Measurements from ENCODE around the gene PRR14. TPM values are rescaled to one million over a fixed set of nuclear protein-coding genes. Genes with fewer than 3 reads are reported as not detected.

The PRR14 gene
- total and polyA plus RNA-seq, 2 donors from 2014 or later = 44.2 to 51.6 TPM

DNA sequence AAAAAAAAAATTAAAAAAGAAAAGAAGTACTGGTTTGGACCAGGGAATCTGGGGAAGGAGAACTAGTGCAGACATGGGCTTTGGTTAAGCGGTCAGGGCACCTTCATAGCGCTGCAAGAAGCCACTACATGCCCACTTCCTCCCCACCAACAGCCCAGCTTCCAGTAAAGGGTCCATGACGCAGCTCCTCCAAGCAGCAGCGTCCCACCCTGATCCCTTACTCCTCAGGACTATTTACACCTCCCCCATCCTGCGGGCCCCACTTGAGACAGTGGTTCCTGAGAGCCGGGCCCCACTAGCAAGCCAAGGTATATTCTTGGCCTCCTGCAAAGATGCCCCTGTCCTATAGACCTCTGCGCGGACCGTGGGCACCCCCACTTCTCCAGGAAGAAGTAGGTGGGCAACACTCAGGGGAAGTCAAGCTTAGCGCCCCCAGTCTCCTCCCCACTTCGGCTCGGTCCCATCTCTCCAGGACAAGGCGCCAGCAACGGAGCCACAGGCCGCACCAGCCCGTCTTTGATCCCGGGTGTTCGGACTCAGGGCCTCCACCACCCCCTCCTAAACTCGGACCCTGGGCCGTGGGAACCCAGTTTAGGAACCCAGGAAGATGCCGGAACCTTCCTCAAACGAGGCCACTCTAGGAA lies 913 bp upstream of the PRR14 start:
- no peaks in the 10 kb centered on the region for H3K9me3 ChIP-seq (ENCODE audit: control insufficient read depth in 2 of 3, insufficient read depth in 1 of 3, low read length in 3 of 3)
- intact Hi-C loops (cut with DNase I) = no loop called here
- no peaks in the 10 kb centered on the region for H3K27me3 ChIP-seq (ENCODE audit: control insufficient read depth, insufficient read depth, low read length)
- H3K9ac ChIP-seq (ENCODE audit: low read length in 3 of 3) = peak overlapping the region; percentile 52 to 82 (median 62)
- DNase-seq (peak in 2 of 5 donors; percentile 47 to 89), FAIRE-seq (no peak)
- H3K36me3 ChIP-seq (ENCODE audit: control insufficient read depth in 2 of 3, insufficient read depth in 3 of 3, low read length in 3 of 3) = peaks cover 0 to 14% (median 4%) of the 10 kb centered on the region in 3 donors
- no peak for TF ChIP-seq CTCF (IDR thresholded peaks at IDR 0.05; ENCODE audit: borderline replicate concordance, extremely low read depth, insufficient read depth)
- peaks cover 0 to 13% (median 4%) of the 10 kb centered on the region in 3 donors for H3K4me1 ChIP-seq (ENCODE audit: control insufficient read depth in 2 of 3, insufficient read depth in 2 of 3, low read depth in 1 of 3, low read length in 3 of 3)
- peak overlapping the region; percentile 90 to 96 (median 95) for H3K4me3 ChIP-seq (ENCODE audit: low read length in 3 of 3)
- H3K27ac ChIP-seq (ENCODE audit: low read depth in 2 of 2, low read length in 2 of 2) = peak overlapping the region; percentile 90

DNA sequence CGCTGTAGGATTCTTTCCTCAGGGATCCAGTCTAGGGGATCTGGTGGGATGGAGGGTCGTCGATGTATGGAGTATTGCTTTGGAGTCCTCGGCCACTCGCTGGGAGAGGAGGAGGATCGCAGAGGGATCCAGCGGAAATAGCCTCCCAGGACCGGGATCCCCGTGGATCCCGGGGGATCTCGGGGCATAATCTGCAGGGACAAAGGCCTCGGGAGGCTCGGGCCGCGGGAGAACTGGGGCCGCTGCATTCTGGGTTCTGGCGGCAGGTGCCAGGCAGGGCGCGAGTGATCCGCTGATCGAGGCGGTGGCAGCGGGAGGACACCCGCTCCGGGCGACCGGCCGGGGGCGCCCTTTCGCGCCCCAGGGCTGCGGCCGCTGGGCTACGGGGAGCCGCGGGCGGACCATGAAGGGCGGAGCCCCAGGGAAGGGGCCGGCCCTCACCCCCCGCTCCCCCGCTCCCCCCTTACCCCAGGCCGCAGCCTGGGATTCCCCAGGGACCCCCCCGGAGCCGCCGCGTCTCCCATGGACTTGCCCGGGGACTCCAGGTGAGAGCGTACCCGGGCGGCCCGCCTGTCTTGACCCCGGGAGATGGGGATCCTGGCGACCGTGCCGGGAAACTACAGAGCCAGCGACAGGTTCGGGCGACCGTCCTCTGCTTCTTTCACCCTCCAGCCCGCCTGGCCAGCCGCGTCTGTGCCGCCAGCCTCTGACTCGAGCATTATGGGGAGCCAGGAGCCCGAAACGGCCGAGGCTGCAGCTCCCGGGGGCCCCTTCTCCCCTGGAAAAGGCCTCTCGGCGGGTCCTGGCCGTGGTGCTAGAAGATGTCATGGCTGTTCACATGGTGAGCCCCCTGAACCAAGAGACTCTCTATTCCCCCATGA lies 604 bp downstream of the PRR14 start:
- no peaks in the 10 kb centered on the region for H3K9me3 ChIP-seq (ENCODE audit: control insufficient read depth in 2 of 3, insufficient read depth in 1 of 3, low read length in 3 of 3)
- no peaks in the 10 kb centered on the region for H3K27me3 ChIP-seq (ENCODE audit: control insufficient read depth, insufficient read depth, low read length)
- peak; percentile 67 for TF ChIP-seq CTCF (IDR thresholded peaks at IDR 0.05; ENCODE audit: borderline replicate concordance, extremely low read depth, insufficient read depth)
- H3K4me3 ChIP-seq (ENCODE audit: low read length in 3 of 3) = peak overlapping the region; percentile 90 to 96 (median 95)
- peaks cover 0 to 13% (median 4%) of the 10 kb centered on the region in 3 donors for H3K4me1 ChIP-seq (ENCODE audit: control insufficient read depth in 2 of 3, insufficient read depth in 2 of 3, low read depth in 1 of 3, low read length in 3 of 3)
- no peak for FAIRE-seq
- intact Hi-C loops (cut with DNase I) = no loop called here
- H3K9ac ChIP-seq (ENCODE audit: low read length in 3 of 3) = peak overlapping the region; percentile 76 to 98 (median 96)
- peak overlapping the region; percentile 90 to 93 for H3K27ac ChIP-seq (ENCODE audit: low read depth in 2 of 2, low read length in 2 of 2)
- DNase-seq = peak; percentile 54 to 92 (median 82)
- peaks cover 7 to 29% (median 10%) of the 10 kb centered on the region in 3 donors for H3K36me3 ChIP-seq (ENCODE audit: control insufficient read depth in 2 of 3, insufficient read depth in 3 of 3, low read length in 3 of 3)

GRCh38 chr16:30652005-30652296 lies 1.2 kb downstream of the PRR14 start:
- H3K27ac ChIP-seq (ENCODE audit: low read depth in 2 of 2, low read length in 2 of 2) = peak overlapping the region; percentile 32 to 78
- H3K27me3 ChIP-seq (ENCODE audit: control insufficient read depth, insufficient read depth, low read length) = no peaks in the 10 kb centered on the region
- H3K4me3 ChIP-seq (ENCODE audit: low read length in 3 of 3) = peak overlapping the region; percentile 40 to 95 (median 52)
- FAIRE-seq (no peak), DNase-seq (no peak)
- peaks cover 10 to 33% (median 10%) of the 10 kb centered on the region in 3 donors for H3K36me3 ChIP-seq (ENCODE audit: control insufficient read depth in 2 of 3, insufficient read depth in 3 of 3, low read length in 3 of 3)
- H3K9ac ChIP-seq (ENCODE audit: low read length in 3 of 3) = peak overlapping the region in 2 of 3 donors; percentile 71 to 91
- peaks cover 0 to 15% (median 8%) of the 10 kb centered on the region in 3 donors for H3K4me1 ChIP-seq (ENCODE audit: control insufficient read depth in 2 of 3, insufficient read depth in 2 of 3, low read depth in 1 of 3, low read length in 3 of 3)
- no peaks in the 10 kb centered on the region for H3K9me3 ChIP-seq (ENCODE audit: control insufficient read depth in 2 of 3, insufficient read depth in 1 of 3, low read length in 3 of 3)
- no peak for TF ChIP-seq CTCF (IDR thresholded peaks at IDR 0.05; ENCODE audit: borderline replicate concordance, extremely low read depth, insufficient read depth)
- intact Hi-C loops (cut with DNase I) = no loop called here
